ENCODE results near the gene MTHFD1L. TPM values are rescaled to one million over a fixed set of nuclear protein-coding genes. Genes with fewer than 3 reads are reported as not detected.

MTHFD1L gene
- total RNA-seq, 1 donor from 2014 or later = 59.1 TPM

DNA sequence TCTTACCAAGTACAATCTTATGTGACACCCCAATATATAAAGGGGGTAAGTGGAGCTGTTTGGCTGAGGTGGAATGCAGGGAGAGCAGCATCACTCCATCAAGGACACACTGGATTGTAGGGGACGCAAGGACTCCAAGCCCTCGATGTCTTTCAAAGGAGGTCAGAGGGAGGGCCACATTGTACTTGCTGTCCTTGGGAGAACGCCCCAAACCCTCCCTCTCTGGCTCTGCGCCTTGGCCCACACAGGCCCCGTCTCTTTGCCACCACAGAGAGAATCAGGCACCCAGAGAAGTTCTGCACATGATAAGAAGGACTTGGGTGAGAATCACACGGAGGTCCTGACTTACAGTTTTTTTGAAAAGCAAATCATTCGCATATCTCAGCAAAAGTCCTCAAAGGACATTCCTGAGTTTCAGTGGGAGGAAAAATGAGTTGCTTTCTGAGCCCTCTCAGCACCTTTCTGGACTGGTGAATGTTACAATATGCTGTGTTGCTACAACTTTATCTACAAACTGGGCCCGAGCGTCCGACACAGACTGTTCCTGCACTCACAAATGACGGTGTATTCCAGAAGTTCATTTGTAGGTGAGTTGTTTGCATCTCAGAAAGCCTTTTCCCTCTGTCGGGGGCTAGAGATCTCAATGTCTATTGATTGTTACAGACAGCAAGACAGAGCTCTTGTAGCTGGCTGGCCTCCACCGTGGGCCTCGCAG, 281.8 kb downstream of the MTHFD1L start:
- H3K27ac Mint-ChIP-seq = peak overlapping the region; percentile 75
- no peak overlapping the region for H3K4me3 Mint-ChIP-seq
- TF ChIP-seq, protein P1, sequence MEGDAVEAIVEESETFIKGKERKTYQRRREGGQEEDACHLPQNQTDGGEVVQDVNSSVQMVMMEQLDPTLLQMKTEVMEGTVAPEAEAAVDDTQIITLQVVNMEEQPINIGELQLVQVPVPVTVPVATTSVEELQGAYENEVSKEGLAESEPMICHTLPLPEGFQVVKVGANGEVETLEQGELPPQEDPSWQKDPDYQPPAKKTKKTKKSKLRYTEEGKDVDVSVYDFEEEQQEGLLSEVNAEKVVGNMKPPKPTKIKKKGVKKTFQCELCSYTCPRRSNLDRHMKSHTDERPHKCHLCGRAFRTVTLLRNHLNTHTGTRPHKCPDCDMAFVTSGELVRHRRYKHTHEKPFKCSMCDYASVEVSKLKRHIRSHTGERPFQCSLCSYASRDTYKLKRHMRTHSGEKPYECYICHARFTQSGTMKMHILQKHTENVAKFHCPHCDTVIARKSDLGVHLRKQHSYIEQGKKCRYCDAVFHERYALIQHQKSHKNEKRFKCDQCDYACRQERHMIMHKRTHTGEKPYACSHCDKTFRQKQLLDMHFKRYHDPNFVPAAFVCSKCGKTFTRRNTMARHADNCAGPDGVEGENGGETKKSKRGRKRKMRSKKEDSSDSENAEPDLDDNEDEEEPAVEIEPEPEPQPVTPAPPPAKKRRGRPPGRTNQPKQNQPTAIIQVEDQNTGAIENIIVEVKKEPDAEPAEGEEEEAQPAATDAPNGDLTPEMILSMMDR (IDR thresholded peaks at IDR 0.05; ENCODE audit: unreplicated experiment) = no peak
- no peaks in the 10 kb centered on the region for H3K27me3 Mint-ChIP-seq (ENCODE audit: low read depth)
- DNase-seq (ENCODE audit: low spot score in 2 of 2, unreplicated experiment in 2 of 2) = no peak
- no peaks in the 10 kb centered on the region for H3K36me3 Mint-ChIP-seq
- peaks cover 33% of the 10 kb centered on the region for H3K4me1 Mint-ChIP-seq
- H3K9me3 Mint-ChIP-seq = peaks cover 3% of the 10 kb centered on the region

DNA sequence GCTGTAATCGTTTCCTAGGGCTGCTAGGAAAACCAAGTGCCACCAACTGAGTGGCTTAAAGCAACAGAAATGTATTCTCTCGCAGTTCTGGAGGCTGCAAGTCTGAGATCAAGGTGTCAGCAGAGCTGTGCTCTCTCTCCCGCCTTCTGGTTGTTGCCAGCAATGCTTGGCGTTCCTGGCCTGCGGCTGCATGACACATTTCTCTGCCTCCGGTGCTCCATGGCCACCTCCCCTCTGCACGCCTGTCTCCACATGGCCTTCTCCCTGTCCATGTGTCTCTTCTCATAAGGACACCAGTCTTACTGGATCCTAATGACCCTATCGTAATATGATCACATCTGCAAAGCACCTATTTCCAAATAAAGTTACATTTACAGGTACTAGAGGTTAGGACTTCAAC, 282.6 kb downstream of the MTHFD1L start:
- H3K27ac Mint-ChIP-seq = peak overlapping the region; percentile 71
- no peak for DNase-seq (ENCODE audit: low spot score in 2 of 2, unreplicated experiment in 2 of 2)
- H3K9me3 Mint-ChIP-seq = peaks cover 3% of the 10 kb centered on the region
- TF ChIP-seq, protein P1 (IDR thresholded peaks at IDR 0.05; ENCODE audit: unreplicated experiment) = no peak
- H3K27me3 Mint-ChIP-seq (ENCODE audit: low read depth) = no peaks in the 10 kb centered on the region
- H3K36me3 Mint-ChIP-seq = no peaks in the 10 kb centered on the region
- H3K4me1 Mint-ChIP-seq = peaks cover 33% of the 10 kb centered on the region
- no peak overlapping the region for H3K4me3 Mint-ChIP-seq

DNA sequence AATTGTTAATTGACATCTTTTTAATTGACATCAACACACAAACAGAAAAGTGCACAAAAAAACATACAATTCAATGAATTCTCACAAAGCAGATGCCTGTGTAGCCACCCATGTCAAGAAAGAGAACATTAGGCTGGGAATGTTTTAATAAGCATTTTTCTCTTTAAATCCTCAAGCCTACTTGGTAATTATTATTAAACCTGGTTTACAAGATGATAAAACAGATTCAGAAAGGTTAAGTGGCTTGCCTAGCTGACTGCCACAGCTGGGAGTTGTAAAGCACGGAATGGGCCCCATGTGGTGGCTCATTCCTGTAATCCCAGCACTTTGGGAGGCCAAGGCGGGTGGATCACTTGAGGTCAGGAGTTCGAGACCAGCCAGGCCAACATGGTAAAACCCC, 284.3 kb downstream of the MTHFD1L start:
- TF ChIP-seq, protein P1 (IDR thresholded peaks at IDR 0.05; ENCODE audit: unreplicated experiment) = no peak
- Mint-ChIP-seq H3K4me3 (no peak overlapping the region), H3K4me1 (peaks cover 35% of the 10 kb centered on the region)

More for the DNA sequence above, 284.3 kb downstream of the MTHFD1L start:
- Mint-ChIP-seq H3K9me3 (peaks cover 3% of the 10 kb centered on the region), H3K27me3 (ENCODE audit: low read depth) (no peaks in the 10 kb centered on the region), H3K36me3 (no peaks in the 10 kb centered on the region), H3K27ac (peak overlapping the region; percentile 69)
- no peak for DNase-seq (ENCODE audit: low spot score in 2 of 2, unreplicated experiment in 2 of 2)

All from mesothelial cell of epicardium (in vitro differentiated cells).